ENCODE data around the gene NCMAP.

The NCMAP gene

DNA sequence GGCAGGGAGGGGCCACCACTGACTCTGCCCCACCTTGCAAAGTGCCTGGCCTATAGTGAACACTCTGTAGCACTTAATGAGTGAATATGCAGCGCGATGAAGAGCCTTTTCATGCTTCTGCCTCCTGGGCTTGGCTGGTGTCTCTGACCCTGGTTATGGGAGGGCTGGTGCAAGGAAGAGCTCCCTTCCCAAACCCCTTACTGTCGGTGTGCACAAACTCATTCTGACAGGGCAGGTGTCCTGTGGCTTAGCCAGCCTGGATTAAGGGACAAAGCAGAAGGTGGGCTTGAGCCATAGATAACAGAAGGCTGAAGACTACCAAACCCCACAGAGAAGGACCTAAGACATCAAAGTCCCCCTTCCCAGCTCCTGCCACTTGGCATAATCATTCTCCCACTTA is 2.0 kb upstream of the NCMAP start:
- TF ChIP-seq, protein P1, sequence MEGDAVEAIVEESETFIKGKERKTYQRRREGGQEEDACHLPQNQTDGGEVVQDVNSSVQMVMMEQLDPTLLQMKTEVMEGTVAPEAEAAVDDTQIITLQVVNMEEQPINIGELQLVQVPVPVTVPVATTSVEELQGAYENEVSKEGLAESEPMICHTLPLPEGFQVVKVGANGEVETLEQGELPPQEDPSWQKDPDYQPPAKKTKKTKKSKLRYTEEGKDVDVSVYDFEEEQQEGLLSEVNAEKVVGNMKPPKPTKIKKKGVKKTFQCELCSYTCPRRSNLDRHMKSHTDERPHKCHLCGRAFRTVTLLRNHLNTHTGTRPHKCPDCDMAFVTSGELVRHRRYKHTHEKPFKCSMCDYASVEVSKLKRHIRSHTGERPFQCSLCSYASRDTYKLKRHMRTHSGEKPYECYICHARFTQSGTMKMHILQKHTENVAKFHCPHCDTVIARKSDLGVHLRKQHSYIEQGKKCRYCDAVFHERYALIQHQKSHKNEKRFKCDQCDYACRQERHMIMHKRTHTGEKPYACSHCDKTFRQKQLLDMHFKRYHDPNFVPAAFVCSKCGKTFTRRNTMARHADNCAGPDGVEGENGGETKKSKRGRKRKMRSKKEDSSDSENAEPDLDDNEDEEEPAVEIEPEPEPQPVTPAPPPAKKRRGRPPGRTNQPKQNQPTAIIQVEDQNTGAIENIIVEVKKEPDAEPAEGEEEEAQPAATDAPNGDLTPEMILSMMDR (IDR thresholded peaks at IDR 0.05): no peak
- no peaks in the 10 kb centered on the region for H3K9me3 ChIP-seq

DNA sequence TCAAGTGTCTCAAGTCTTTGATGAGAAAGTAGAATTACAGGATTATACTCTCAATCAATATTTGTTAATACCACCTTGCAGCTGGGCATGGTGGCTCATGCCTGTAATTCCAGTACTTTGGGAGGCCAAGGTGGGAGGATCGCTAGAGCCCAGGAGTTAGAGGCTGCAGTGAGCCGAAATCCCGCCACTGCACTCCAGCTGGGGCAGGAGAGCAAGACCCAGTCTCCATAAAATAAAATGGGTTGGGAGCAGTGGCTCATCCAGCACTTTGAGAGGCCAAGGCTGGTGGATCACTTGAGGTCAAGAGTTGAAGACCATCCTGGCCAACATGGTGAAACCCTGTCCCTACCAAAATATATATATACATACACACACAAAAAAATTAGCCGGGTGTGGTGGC is 1.2 kb upstream of the NCMAP start:
- TF ChIP-seq, protein P1 (IDR thresholded peaks at IDR 0.05): no peak
- Histone ChIP-seq H3K36me3 (no peaks in the 10 kb centered on the region), H3K9me3 (no peaks in the 10 kb centered on the region), H3K4me1 (ENCODE audit: control insufficient read depth in 1 of 2, insufficient read depth in 1 of 2, low read depth in 1 of 2, low read length in 1 of 2) (peaks cover 0 to 7% of the 10 kb centered on the region in 2 experiments), H3K27me3 (peaks cover 93% of the 10 kb centered on the region), H3K4me3 (ENCODE audit: low read depth in 1 of 2, low read length in 1 of 2) (no peak overlapping the region), H3K27ac (no peak overlapping the region)

More for the DNA sequence above, 2.0 kb upstream of the NCMAP start:
- Histone ChIP-seq H3K27me3 (peaks cover 94% of the 10 kb centered on the region), H3K27ac (no peak overlapping the region), H3K36me3 (no peaks in the 10 kb centered on the region), H3K4me3 (ENCODE audit: low read depth in 1 of 2, low read length in 1 of 2) (no peak overlapping the region), H3K4me1 (ENCODE audit: control insufficient read depth in 1 of 2, insufficient read depth in 1 of 2, low read depth in 1 of 2, low read length in 1 of 2) (peaks cover 0 to 7% of the 10 kb centered on the region in 2 experiments)

DNA sequence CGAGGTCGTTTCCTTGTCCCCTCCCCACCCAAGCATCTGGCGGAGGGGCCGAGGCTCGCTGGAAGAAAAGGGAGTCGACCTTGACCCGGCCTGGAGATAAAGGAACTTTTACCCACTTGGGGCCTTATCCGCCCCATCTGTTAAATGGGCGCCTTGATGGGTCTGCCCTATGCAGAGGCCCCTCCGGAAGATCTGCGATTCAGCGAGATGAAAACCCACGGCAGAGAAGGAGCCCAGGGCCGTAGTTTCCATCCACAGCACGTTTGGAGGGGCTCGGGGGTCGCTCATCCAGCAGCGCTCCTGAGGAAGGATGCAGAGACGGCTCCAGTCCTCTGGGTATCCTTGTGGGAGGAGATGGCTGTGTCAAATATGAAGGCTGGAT is 518 bp downstream of the NCMAP start:
- TF ChIP-seq, protein P1 (IDR thresholded peaks at IDR 0.05): no peak
- H3K4me1 ChIP-seq (ENCODE audit: control insufficient read depth in 1 of 2, insufficient read depth in 1 of 2, low read depth in 1 of 2, low read length in 1 of 2): peaks cover 0 to 7% of the 10 kb centered on the region in 2 experiments
- no peak overlapping the region for H3K27ac ChIP-seq
- peaks cover 76% of the 10 kb centered on the region for H3K27me3 ChIP-seq
- H3K4me3 ChIP-seq (ENCODE audit: low read depth in 1 of 2, low read length in 1 of 2): no peak overlapping the region
- H3K36me3 ChIP-seq: no peaks in the 10 kb centered on the region
- no peaks in the 10 kb centered on the region for H3K9me3 ChIP-seq

DNA sequence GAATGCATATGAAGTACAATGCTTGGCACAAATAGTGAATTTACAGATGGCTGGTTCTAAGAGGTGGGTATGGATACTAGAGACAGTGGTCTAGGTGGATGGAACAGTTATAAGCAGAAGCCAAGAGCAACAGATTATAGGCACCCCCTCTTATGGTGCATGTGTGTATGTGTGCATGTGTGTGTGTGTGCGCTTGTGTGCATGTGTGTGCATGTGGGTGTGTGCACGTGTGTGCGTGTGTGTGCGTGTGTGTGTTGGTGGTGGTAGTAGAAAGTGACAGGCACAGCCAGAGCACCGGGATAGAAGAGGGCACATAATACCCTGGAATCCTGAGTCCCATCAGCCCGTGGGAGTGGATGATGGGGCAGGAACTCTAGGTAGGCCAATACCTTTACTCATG is 1.3 kb downstream of the NCMAP start:
- Histone ChIP-seq H3K4me3 (ENCODE audit: low read depth in 1 of 2, low read length in 1 of 2) (no peak overlapping the region), H3K36me3 (no peaks in the 10 kb centered on the region), H3K27ac (no peak overlapping the region), H3K4me1 (ENCODE audit: control insufficient read depth in 1 of 2, insufficient read depth in 1 of 2, low read depth in 1 of 2, low read length in 1 of 2) (peaks cover 0 to 7% of the 10 kb centered on the region in 2 experiments), H3K9me3 (no peaks in the 10 kb centered on the region), H3K27me3 (peaks cover 68% of the 10 kb centered on the region)
- TF ChIP-seq, protein P1 (IDR thresholded peaks at IDR 0.05): no peak

DNA sequence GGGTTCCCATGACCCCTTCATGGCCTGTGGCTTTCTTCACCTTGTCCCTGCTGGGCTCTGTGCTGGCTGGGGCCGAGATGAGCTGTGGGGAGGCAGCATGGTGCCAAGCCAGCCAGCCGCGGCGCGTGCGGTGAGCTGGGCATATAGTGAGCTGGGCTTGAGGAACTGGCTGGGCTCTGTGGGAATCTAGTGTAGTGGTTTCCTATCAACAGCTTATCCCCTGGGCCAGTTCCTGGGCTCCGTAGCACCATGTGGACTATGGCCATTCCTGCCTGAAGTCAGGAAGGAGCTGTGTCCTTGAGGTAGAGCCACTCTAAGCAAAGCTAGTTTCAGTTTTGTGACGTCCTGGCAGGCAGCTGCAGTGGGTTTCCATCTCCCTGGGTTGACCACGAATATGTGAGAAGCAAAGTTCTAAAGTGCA is 1.8 kb downstream of the NCMAP start:
- no peaks in the 10 kb centered on the region for H3K9me3 ChIP-seq

More for the DNA sequence above, 1.8 kb downstream of the NCMAP start:
- TF ChIP-seq, protein P1 (IDR thresholded peaks at IDR 0.05): no peak
- peaks cover 69% of the 10 kb centered on the region for H3K27me3 ChIP-seq
- no peak overlapping the region for H3K27ac ChIP-seq
- H3K4me3 ChIP-seq (ENCODE audit: low read depth in 1 of 2, low read length in 1 of 2): no peak overlapping the region
- H3K36me3 ChIP-seq: no peaks in the 10 kb centered on the region
- H3K4me1 ChIP-seq (ENCODE audit: control insufficient read depth in 1 of 2, insufficient read depth in 1 of 2, low read depth in 1 of 2, low read length in 1 of 2): peaks cover 0 to 7% of the 10 kb centered on the region in 2 experiments

Data from neutrophil (primary cell).